Smooth muscle cell of bladder (primary cell): ENCODE measurements around the gene SNU13. TPM values are rescaled to one million over a fixed set of nuclear protein-coding genes. Genes with fewer than 3 reads are reported as not detected.

Source experiments
- total RNA-seq: library from RNA; depleted of rRNA; stranded (reverse); fragments of >200 nt; gene quantifications from 2 replicates; pipeline ENCODE4 v1.2.3, GENCODE V29; 2014

SNU13 gene
- 75.3 and 75.5 TPM in 2 replicates for total RNA-seq

GRCh38 chr22:41688365-41689211 lies at the start of gene SNU13:
Gene SNU13 (minus strand): TSS chr22:41688867. CDS start chr22:41688796, 71 bp downstream.

GRCh38 chr22:41699264-41700107 lies 10.8 kb upstream of the SNU13 start, which contains the start of gene MEI1:
Gene MEI1 (plus strand): TSS chr22:41699503. CDS start chr22:41699539, 36 bp downstream.

Other genes starting within 250 kb of the SNU13 start
- gene TOB2, start 242.1 kb downstream of the SNU13 start, total RNA-seq, result 11.2 and 15.1 TPM in 2 replicates
- gene PHF5A, start 220.2 kb downstream of the SNU13 start, total RNA-seq, result 55.2 and 60.6 TPM in 2 replicates
- 64.0 and 64.9 TPM in 2 replicates for gene ACO2, start 219.8 kb downstream of the SNU13 start, total RNA-seq
- 20.6 and 27.0 TPM in 2 replicates for gene POLR3H, start 144.4 kb downstream of the SNU13 start, total RNA-seq
- gene CSDC2, start 127.9 kb downstream of the SNU13 start, total RNA-seq, result 3.0 and 5.4 TPM in 2 replicates
- 20.9 and 24.3 TPM in 2 replicates for gene PMM1, start 99.0 kb downstream of the SNU13 start, total RNA-seq
- gene DESI1, start 67.8 kb downstream of the SNU13 start, total RNA-seq, result 9.0 and 9.1 TPM in 2 replicates
- gene XRCC6, start 67.6 kb downstream of the SNU13 start, total RNA-seq, result 296 and 303 TPM in 2 replicates
- gene MEI1, start 10.6 kb upstream of the SNU13 start, total RNA-seq, result 0.46 and 1.1 TPM in 2 replicates
- gene CCDC134, start 111.8 kb upstream of the SNU13 start, total RNA-seq, result 6.7 and 7.0 TPM in 2 replicates
- gene SREBF2, start 144.2 kb upstream of the SNU13 start, total RNA-seq, result 39.5 and 54.3 TPM in 2 replicates
- not detected in 2 replicates for gene SHISA8, start 226.2 kb upstream of the SNU13 start, total RNA-seq
- 0.09 and 0.14 TPM in 2 replicates for gene TNFRSF13C, start 237.9 kb upstream of the SNU13 start, total RNA-seq